Dedifferentiated amniotic fluid mesenchymal stem cell (primary cell): Measurements from ENCODE around the gene P4HA3.
"Not testable (repeated sequence)": the region's sequence is repeated elsewhere in the genome, so short reads cannot be mapped to it uniquely, and the experiment has no call there.

Experiments
- DNase-seq: peaks from one replicate; pipeline ENCODE4 v3.0.0-alpha.2; 2016; ENCODE audit errors: extremely low spot score

Gene P4HA3

GRCh38 chr11:74311352-74311926 lies at the start of gene P4HA3:
P4HA3 (minus strand) TSS chr11:74311640; CDS start chr11:74311611, 29 bp downstream.
- no peak for DNase-seq

GRCh38 chr11:74357449-74357848 lies 46.0 kb upstream of the P4HA3 start:
- DNase-seq: no peak

- DNase-seq: no peak
Measured at GRCh38 chr11:74355626-74356025, 44.2 kb upstream of the P4HA3 start.

- peak; percentile 38 for DNase-seq
Measured at GRCh38 chr11:74354036-74354435, 42.6 kb upstream of the P4HA3 start.

- DNase-seq: no peak
Measured at GRCh38 chr11:74347381-74347780, 35.9 kb upstream of the P4HA3 start.

- DNase-seq: no peak
Measured at GRCh38 chr11:74345420-74345819, 34.0 kb upstream of the P4HA3 start.

- DNase-seq: no peak
Measured at GRCh38 chr11:74341921-74342320, 30.5 kb upstream of the P4HA3 start.

- DNase-seq: no peak
Measured at GRCh38 chr11:74339619-74340018, 28.2 kb upstream of the P4HA3 start.

GRCh38 chr11:74338963-74339362 lies 27.5 kb upstream of the P4HA3 start:
- DNase-seq: no peak

- no peak for DNase-seq
Measured at GRCh38 chr11:74333193-74333592, 21.8 kb upstream of the P4HA3 start.

- no peak for DNase-seq
Measured at GRCh38 chr11:74332291-74332690, 20.9 kb upstream of the P4HA3 start.

- DNase-seq: not testable (repeated sequence)
Measured at GRCh38 chr11:74331000-74331399, 19.6 kb upstream of the P4HA3 start.

GRCh38 chr11:74330075-74330858 lies 18.8 kb upstream of the P4HA3 start:
- peak; percentile 31 for DNase-seq

- no peak for DNase-seq
Measured at GRCh38 chr11:74327076-74327475, 15.6 kb upstream of the P4HA3 start.

GRCh38 chr11:74326665-74327064 lies 15.2 kb upstream of the P4HA3 start:
- no peak for DNase-seq

- DNase-seq: peak; percentile 72
Measured at GRCh38 chr11:74325649-74326645, 14.5 kb upstream of the P4HA3 start.

- no peak for DNase-seq
Measured at GRCh38 chr11:74322667-74323066, 11.2 kb upstream of the P4HA3 start.

GRCh38 chr11:74321487-74322188 lies 10.2 kb upstream of the P4HA3 start:
- DNase-seq: no peak

- no peak for DNase-seq
Measured at GRCh38 chr11:74320538-74320937, 9.1 kb upstream of the P4HA3 start.

GRCh38 chr11:74319139-74319816 lies 7.8 kb upstream of the P4HA3 start:
- peak; percentile 78 for DNase-seq
